Esophagus muscularis mucosa (tissue), 4 donors: ENCODE measurements around the gene CTNS.

Experiments used
- EP300 ChIP-seq: sonication (generic); formaldehyde crosslinking; IDR thresholded peaks from one replicate; pipeline ENCODE4 v1.6.1; 2017; ENCODE audit warnings: antibody characterized with exemption
- POLR2A ChIP-seq: fragments of 450-650 bp; IDR thresholded peaks from one replicate; pipeline ENCODE4 v1.6.1; 2017; ENCODE audit warnings: antibody characterized with exemption, moderate library complexity, mild to moderate bottlenecking, low read depth
- TF ChIP-seq, protein P1 (sequence below), 3 experiments: fragments of 200-600 bp in 2 of 3; fragments of 450-650 bp in 1 of 3; sonication (generic) in 2 of 3; IDR thresholded peaks; one replicate each; pipeline ENCODE4 v1.5.1; 2017 to 2019; ENCODE audit warnings: antibody characterized with exemption in 3 of 3, mild to moderate bottlenecking in 2 of 3, moderate library complexity in 1 of 3

- TF ChIP-seq, protein P1, sequence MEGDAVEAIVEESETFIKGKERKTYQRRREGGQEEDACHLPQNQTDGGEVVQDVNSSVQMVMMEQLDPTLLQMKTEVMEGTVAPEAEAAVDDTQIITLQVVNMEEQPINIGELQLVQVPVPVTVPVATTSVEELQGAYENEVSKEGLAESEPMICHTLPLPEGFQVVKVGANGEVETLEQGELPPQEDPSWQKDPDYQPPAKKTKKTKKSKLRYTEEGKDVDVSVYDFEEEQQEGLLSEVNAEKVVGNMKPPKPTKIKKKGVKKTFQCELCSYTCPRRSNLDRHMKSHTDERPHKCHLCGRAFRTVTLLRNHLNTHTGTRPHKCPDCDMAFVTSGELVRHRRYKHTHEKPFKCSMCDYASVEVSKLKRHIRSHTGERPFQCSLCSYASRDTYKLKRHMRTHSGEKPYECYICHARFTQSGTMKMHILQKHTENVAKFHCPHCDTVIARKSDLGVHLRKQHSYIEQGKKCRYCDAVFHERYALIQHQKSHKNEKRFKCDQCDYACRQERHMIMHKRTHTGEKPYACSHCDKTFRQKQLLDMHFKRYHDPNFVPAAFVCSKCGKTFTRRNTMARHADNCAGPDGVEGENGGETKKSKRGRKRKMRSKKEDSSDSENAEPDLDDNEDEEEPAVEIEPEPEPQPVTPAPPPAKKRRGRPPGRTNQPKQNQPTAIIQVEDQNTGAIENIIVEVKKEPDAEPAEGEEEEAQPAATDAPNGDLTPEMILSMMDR (IDR thresholded peaks at IDR 0.05) = no peak
- TF ChIP-seq POLR2A (no peak), EP300 (no peak)
Measured at GRCh38 chr17:3697103-3697476, 60.5 kb downstream of the CTNS start.
